Endodermal cell (in vitro differentiated cells): ENCODE results near the gene CTSG. TPM values are rescaled to one million over a fixed set of nuclear protein-coding genes. Genes with fewer than 3 reads are reported as not detected.
"Not testable (repeated sequence)": the region's sequence is repeated elsewhere in the genome, so short reads cannot be mapped to it uniquely, and the experiment has no call there.

ENCODE experiments used
- DNase-seq: peaks from one replicate; pipeline ENCODE4 v3.0.0-alpha.2; 2017
- H3K27ac ChIP-seq: 2 replicates; pipeline ENCODE4 v1.5.1; 2013; ENCODE audit warnings: mild to moderate bottlenecking, low read depth, low read length, moderate library complexity
- H3K27me3 ChIP-seq: 2 replicates; pipeline ENCODE4 v1.6.1; 2013; ENCODE audit warnings: mild to moderate bottlenecking, low read length, moderate library complexity; ENCODE audit not compliant: insufficient read depth, control insufficient read depth, poor library complexity, severe bottlenecking
- H3K36me3 ChIP-seq: 2 replicates; pipeline ENCODE4 v1.7.0; 2013; ENCODE audit warnings: mild to moderate bottlenecking, low read length, moderate library complexity; ENCODE audit not compliant: control insufficient read depth, insufficient read depth
- H3K4me1 ChIP-seq: one replicate; pipeline ENCODE4 v1.7.0; 2013; ENCODE audit warnings: low read length; ENCODE audit not compliant: control insufficient read depth, insufficient read depth
- H3K4me3 ChIP-seq: 2 replicates; pipeline ENCODE4 v1.5.1; 2013; ENCODE audit warnings: mild to moderate bottlenecking, low read length, moderate library complexity
- H3K9ac ChIP-seq: 2 replicates; pipeline ENCODE4 v1.6.1; 2013; ENCODE audit warnings: mild to moderate bottlenecking, low read length, moderate library complexity; ENCODE audit not compliant: poor library complexity, severe bottlenecking; ENCODE audit errors: extremely low read depth
- H3K9me3 ChIP-seq: 2 replicates; pipeline ENCODE4 v1.6.1; 2013; ENCODE audit warnings: mild to moderate bottlenecking, low read length, moderate library complexity; ENCODE audit not compliant: control insufficient read depth
- H3K27ac Mint-ChIP-seq: 2 replicates; pipeline ENCODE4 v1.8.0; 2020; ENCODE audit warnings: mixed read lengths
- H3K27me3 Mint-ChIP-seq: 2 replicates; pipeline ENCODE4 v1.8.0; 2021; ENCODE audit warnings: mild to moderate bottlenecking, mixed read lengths; ENCODE audit not compliant: insufficient read depth
- H3K36me3 Mint-ChIP-seq: 2 replicates; pipeline ENCODE4 v1.8.0; 2020; ENCODE audit warnings: low read depth, mixed read lengths
- H3K4me1 Mint-ChIP-seq: 2 replicates; pipeline ENCODE4 v1.8.0; 2020; ENCODE audit warnings: mixed read lengths
- H3K4me3 Mint-ChIP-seq: 2 replicates; pipeline ENCODE4 v1.8.0; 2020; ENCODE audit warnings: mild to moderate bottlenecking, moderate library complexity, mixed read lengths
- H3K9me3 Mint-ChIP-seq: 2 replicates; pipeline ENCODE4 v1.8.0; 2020; ENCODE audit warnings: mild to moderate bottlenecking, mixed read lengths
- WGBS, 2 experiments: methylation state at CpG; one replicate each; pipeline versions ENCODE4 v1.1.5 to v1.1.7; 2013; ENCODE audit warnings: missing lambda C conversion rate in 2 of 2, mixed read lengths in 1 of 2; ENCODE audit not compliant: insufficient coverage in 1 of 2, insufficient read length in 1 of 2; 5-methylcytosine and 5-hydroxymethylcytosine counted together
- total RNA-seq, 2 donors: library from RNA; stranded (reverse); fragmentation: NEBNext Ultra II Directional in 1 of 2; extraction: Animal tissue kit (Norgen Biotek cat#: 25700) in 1 of 2; gene quantifications; 2 replicates in 1 of 2; 3 replicates in 1 of 2; pipeline ENCODE4 v1.2.1, GENCODE V29; 2021
- TF ChIP-seq, protein P1 (sequence below): fragments of 200-600 bp; sonication (generic); conservative IDR thresholded peaks from 2 replicates; pipeline ENCODE4 v1.5.0; 2021; ENCODE audit warnings: antibody characterized with exemption, mild to moderate bottlenecking

CTSG gene
- total RNA-seq, 2 donors from 2014 or later = not detected

GRCh38 chr14:24534286-24534685 is 41.8 kb downstream of the CTSG start:
- no peaks in the 10 kb centered on the region for H3K27me3 Mint-ChIP-seq
- WGBS, 2 experiments = 95 to 100% methylated on average over 3 of the region's 3 CpGs
- H3K4me1 ChIP-seq = no peaks in the 10 kb centered on the region
- H3K27ac ChIP-seq = no peak overlapping the region
- TF ChIP-seq, protein P1, sequence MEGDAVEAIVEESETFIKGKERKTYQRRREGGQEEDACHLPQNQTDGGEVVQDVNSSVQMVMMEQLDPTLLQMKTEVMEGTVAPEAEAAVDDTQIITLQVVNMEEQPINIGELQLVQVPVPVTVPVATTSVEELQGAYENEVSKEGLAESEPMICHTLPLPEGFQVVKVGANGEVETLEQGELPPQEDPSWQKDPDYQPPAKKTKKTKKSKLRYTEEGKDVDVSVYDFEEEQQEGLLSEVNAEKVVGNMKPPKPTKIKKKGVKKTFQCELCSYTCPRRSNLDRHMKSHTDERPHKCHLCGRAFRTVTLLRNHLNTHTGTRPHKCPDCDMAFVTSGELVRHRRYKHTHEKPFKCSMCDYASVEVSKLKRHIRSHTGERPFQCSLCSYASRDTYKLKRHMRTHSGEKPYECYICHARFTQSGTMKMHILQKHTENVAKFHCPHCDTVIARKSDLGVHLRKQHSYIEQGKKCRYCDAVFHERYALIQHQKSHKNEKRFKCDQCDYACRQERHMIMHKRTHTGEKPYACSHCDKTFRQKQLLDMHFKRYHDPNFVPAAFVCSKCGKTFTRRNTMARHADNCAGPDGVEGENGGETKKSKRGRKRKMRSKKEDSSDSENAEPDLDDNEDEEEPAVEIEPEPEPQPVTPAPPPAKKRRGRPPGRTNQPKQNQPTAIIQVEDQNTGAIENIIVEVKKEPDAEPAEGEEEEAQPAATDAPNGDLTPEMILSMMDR = no peak
- DNase-seq = no peak
- H3K9me3 Mint-ChIP-seq = peaks cover 4% of the 10 kb centered on the region
- H3K4me1 Mint-ChIP-seq = no peaks in the 10 kb centered on the region
- no peaks in the 10 kb centered on the region for H3K27me3 ChIP-seq
- no peak overlapping the region for H3K9ac ChIP-seq
- H3K36me3 ChIP-seq = no peaks in the 10 kb centered on the region
- no peak overlapping the region for H3K4me3 Mint-ChIP-seq
- no peaks in the 10 kb centered on the region for H3K36me3 Mint-ChIP-seq
- no peak overlapping the region for H3K4me3 ChIP-seq
- no peaks in the 10 kb centered on the region for H3K9me3 ChIP-seq
- no peak overlapping the region for H3K27ac Mint-ChIP-seq

GRCh38 chr14:24525877-24526620 is 50.0 kb downstream of the CTSG start:
- Mint-ChIP-seq H3K4me3 (peak overlapping the region; percentile 32), H3K27ac (peak overlapping the region; percentile 67), H3K9me3 (peaks cover 12% of the 10 kb centered on the region)
- H3K27me3 ChIP-seq, H3K9me3 ChIP-seq, H3K4me3 ChIP-seq, H3K4me1 Mint-ChIP-seq, H3K4me1 ChIP-seq, H3K27ac ChIP-seq, H3K27me3 Mint-ChIP-seq, H3K36me3 Mint-ChIP-seq, H3K36me3 ChIP-seq, H3K9ac ChIP-seq: not testable (repeated sequence)
- DNase-seq = peak; percentile 51
- 72% methylated on average over 6 to 13 of the region's 15 CpGs for WGBS, 2 experiments

Other genes with a start within 250 kb of the CTSG start
- gene ADCY4, start 241.2 kb downstream of the CTSG start, total RNA-seq = not detected
- not detected for gene RIPK3, start 236.3 kb downstream of the CTSG start, total RNA-seq
- gene NFATC4, start 208.1 kb downstream of the CTSG start, total RNA-seq = 10 to 100 TPM; 24.8 to 34.1 TPM
- gene NYNRIN, start 177.2 kb downstream of the CTSG start, total RNA-seq = 10 to 100 TPM; 19.5 to 19.7 TPM
- 1 to 10 TPM; 2.1 to 2.4 TPM for gene CBLN3, start 146.6 kb downstream of the CTSG start, total RNA-seq
- 10 to 100 TPM; 46.2 to 46.6 TPM for gene KHNYN, start 146.3 kb downstream of the CTSG start, total RNA-seq
- 10 to 100 TPM; 40.4 to 41.3 TPM for gene SDR39U1, start 133.5 kb downstream of the CTSG start, total RNA-seq
- gene CMA1, start 68.0 kb downstream of the CTSG start, total RNA-seq = not detected
- gene GZMH, start 33.4 kb upstream of the CTSG start, total RNA-seq = not detected
- not detected for gene GZMB, start 57.9 kb upstream of the CTSG start, total RNA-seq